ENCODE results near the gene LKAAEAR1. TPM values are rescaled to one million over a fixed set of nuclear protein-coding genes. Genes with fewer than 3 reads are reported as not detected.
A peak's percentile ranks its signal among the peaks of the same experiment; 100 is the strongest.

The LKAAEAR1 gene
- total RNA-seq, 1 donor from 2014 or later: not detected

GRCh38 chr20:64101731-64102621, 17.8 kb upstream of the LKAAEAR1 start:
- Mint-ChIP-seq H3K27me3 (peaks cover 41% of the 10 kb centered on the region), H3K9me3 (ENCODE audit: low read depth) (peaks cover under 1% of the 10 kb centered on the region), H3K4me1 (ENCODE audit: low read depth) (peaks cover 10% of the 10 kb centered on the region), H3K27ac (no peak overlapping the region), H3K4me3 (ENCODE audit: low read depth) (peak overlapping the region; percentile 68), H3K36me3 (ENCODE audit: insufficient read depth) (no peaks in the 10 kb centered on the region)
- peak; percentile 64 for DNase-seq (ENCODE audit: low spot score, unreplicated experiment)
- peak; percentile 89 for TF ChIP-seq CTCF (IDR thresholded peaks at IDR 0.05; ENCODE audit: unreplicated experiment)

GRCh38 chr20:64100946-64101688, 16.9 kb upstream of the LKAAEAR1 start:
- Mint-ChIP-seq H3K27me3 (peaks cover 36% of the 10 kb centered on the region), H3K4me3 (ENCODE audit: low read depth) (peak overlapping the region; percentile 24), H3K27ac (no peak overlapping the region), H3K36me3 (ENCODE audit: insufficient read depth) (peaks cover 2% of the 10 kb centered on the region), H3K9me3 (ENCODE audit: low read depth) (peaks cover 5% of the 10 kb centered on the region), H3K4me1 (ENCODE audit: low read depth) (peaks cover 10% of the 10 kb centered on the region)
- no peak for TF ChIP-seq CTCF (IDR thresholded peaks at IDR 0.05; ENCODE audit: unreplicated experiment)
- no peak for DNase-seq (ENCODE audit: low spot score, unreplicated experiment)

- no peak for TF ChIP-seq CTCF (IDR thresholded peaks at IDR 0.05; ENCODE audit: unreplicated experiment)
- DNase-seq (ENCODE audit: low spot score, unreplicated experiment): no peak
- Mint-ChIP-seq H3K9me3 (ENCODE audit: low read depth) (peaks cover 5% of the 10 kb centered on the region), H3K27ac (no peak overlapping the region), H3K4me1 (ENCODE audit: low read depth) (peaks cover 10% of the 10 kb centered on the region), H3K36me3 (ENCODE audit: insufficient read depth) (peaks cover 2% of the 10 kb centered on the region), H3K27me3 (peaks cover 31% of the 10 kb centered on the region), H3K4me3 (ENCODE audit: low read depth) (no peak overlapping the region)
Observed at GRCh38 chr20:64100566-64100888, 16.3 kb upstream of the LKAAEAR1 start.

GRCh38 chr20:64099880-64100565, 15.8 kb upstream of the LKAAEAR1 start:
- no peak overlapping the region for H3K27ac Mint-ChIP-seq
- peaks cover 5% of the 10 kb centered on the region for H3K9me3 Mint-ChIP-seq (ENCODE audit: low read depth)

More at GRCh38 chr20:64099880-64100565, 15.8 kb upstream of the LKAAEAR1 start:
- Mint-ChIP-seq H3K4me1 (ENCODE audit: low read depth) (peaks cover 10% of the 10 kb centered on the region), H3K36me3 (ENCODE audit: insufficient read depth) (peaks cover 2% of the 10 kb centered on the region), H3K27me3 (peaks cover 31% of the 10 kb centered on the region), H3K4me3 (ENCODE audit: low read depth) (no peak overlapping the region)
- no peak for DNase-seq (ENCODE audit: low spot score, unreplicated experiment)
- TF ChIP-seq CTCF (IDR thresholded peaks at IDR 0.05; ENCODE audit: unreplicated experiment): no peak
